Measurements from ENCODE around the gene STON1. TPM values are rescaled to one million over a fixed set of nuclear protein-coding genes. Genes with fewer than 3 reads are reported as not detected.
"Not testable (repeated sequence)": the region's sequence is repeated elsewhere in the genome, so short reads cannot be mapped to it uniquely, and the experiment has no call there.

Gene STON1
- total RNA-seq, 8 experiments from 2014 or later, result 3.3 to 70.9 (median 8.5) TPM

GRCh38 chr2:48614581-48614980 lies 84.6 kb downstream of the STON1 start:
- in situ Hi-C loops (cut with MboI; ENCODE audit: low pct_unique_long_range_greater_than_20kb in 2 of 9, low sequenced_read_pairs in 9 of 9, unreplicated experiment in 9 of 9), result loop anchor here in 2 of 9 experiments (25.0 kb wide), 3 partner anchors 123 to 1873 kb away; no protein-coding TSS in a partner anchor
- not testable (repeated sequence) for H3K27ac ChIP-seq; H3K4me3 ChIP-seq; H3K4me1 ChIP-seq (replicated peaks in 1 of 2); ATAC-seq (replicated peaks in 6 of 8)
- WGBS, 10 experiments, result no CpG with 5 or more reads among the region's 35 CpGs

GRCh38 chr2:48617618-48618017 lies 87.7 kb downstream of the STON1 start, which contains the start of gene GTF2A1L:
Gene GTF2A1L (plus strand): TSS chr2:48617856. CDS start chr2:48617875, 19 bp downstream.
- no peak within 1 kb of the TSS for H3K4me3 ChIP-seq
- no peak for ATAC-seq (replicated peaks in 6 of 8)
- WGBS, 10 experiments, result 65 to 100% (median 95%) methylated on average over 1 to 21 of the region's 26 CpGs
- H3K27ac ChIP-seq, result no peak within 1 kb of the TSS
- in situ Hi-C loops (cut with MboI; ENCODE audit: low pct_unique_long_range_greater_than_20kb in 2 of 9, low sequenced_read_pairs in 9 of 9, unreplicated experiment in 9 of 9), result loop anchor here in 2 of 9 experiments (25.0 kb wide), 3 partner anchors 120 to 1870 kb away; no protein-coding TSS in a partner anchor
- no peaks in the 10 kb centered on the region for H3K4me1 ChIP-seq (replicated peaks in 1 of 2)

GRCh38 chr2:48619526-48619925 lies 89.6 kb downstream of the STON1 start:
- 77 to 100% (median 93%) methylated on average over 1 to 2 of the region's 2 CpGs; no CpG with 5 or more reads in 4 of the 10 experiments for WGBS, 10 experiments
- H3K4me3 ChIP-seq, result no peak overlapping the region
- H3K4me1 ChIP-seq (replicated peaks in 1 of 2), result no peaks in the 10 kb centered on the region
- no peak for ATAC-seq (replicated peaks in 6 of 8)
- in situ Hi-C loops (cut with MboI; ENCODE audit: low pct_unique_long_range_greater_than_20kb in 2 of 9, low sequenced_read_pairs in 9 of 9, unreplicated experiment in 9 of 9), result loop anchor here in 2 of 9 experiments (25.0 kb wide), 3 partner anchors 118 to 1868 kb away; no protein-coding TSS in a partner anchor
- no peak overlapping the region for H3K27ac ChIP-seq

- 57 to 100% (median 96%) methylated on average over 1 to 5 of the region's 7 CpGs for WGBS, 10 experiments
- Histone ChIP-seq H3K27ac (no peak overlapping the region), H3K4me3 (no peak overlapping the region), H3K4me1 (replicated peaks in 1 of 2) (no peaks in the 10 kb centered on the region)
- ATAC-seq (replicated peaks in 6 of 8), result no peak
- in situ Hi-C loops (cut with MboI; ENCODE audit: low pct_unique_long_range_greater_than_20kb in 2 of 9, low sequenced_read_pairs in 9 of 9, unreplicated experiment in 9 of 9), result loop anchor here in 2 of 9 experiments (25.0 kb wide), 3 partner anchors 117 to 1867 kb away; no protein-coding TSS in a partner anchor
Observed at GRCh38 chr2:48620604-48621003, 90.7 kb downstream of the STON1 start.

GRCh38 chr2:48622691-48623090 lies 92.7 kb downstream of the STON1 start:
- ATAC-seq (replicated peaks in 6 of 8); H3K4me3 ChIP-seq; H3K27ac ChIP-seq; H3K4me1 ChIP-seq (replicated peaks in 1 of 2): not testable (repeated sequence)
- 60 to 100% (median 84%) methylated on average over 1 to 5 of the region's 5 CpGs; no CpG with 5 or more reads in 1 of the 10 experiments for WGBS, 10 experiments
- in situ Hi-C loops (cut with MboI; ENCODE audit: low pct_unique_long_range_greater_than_20kb in 2 of 9, low sequenced_read_pairs in 9 of 9, unreplicated experiment in 9 of 9), result loop anchor here in 2 of 9 experiments (25.0 kb wide), 3 partner anchors 115 to 1865 kb away; no protein-coding TSS in a partner anchor

- in situ Hi-C loops (cut with MboI; ENCODE audit: low pct_unique_long_range_greater_than_20kb in 2 of 9, low sequenced_read_pairs in 9 of 9, unreplicated experiment in 9 of 9), result loop anchor here in 2 of 9 experiments (25.0 kb wide), 3 partner anchors 113 to 1863 kb away; no protein-coding TSS in a partner anchor
- ATAC-seq (replicated peaks in 6 of 8), result no peak
- WGBS, 10 experiments, result 60 to 100% (median 88%) methylated on average over 1 to 2 of the region's 2 CpGs; no CpG with 5 or more reads in 1 of the 10 experiments
- Histone ChIP-seq H3K27ac (no peak overlapping the region), H3K4me1 (replicated peaks in 1 of 2) (no peaks in the 10 kb centered on the region), H3K4me3 (no peak overlapping the region)
Observed at GRCh38 chr2:48624696-48625095, 94.7 kb downstream of the STON1 start.

- H3K4me3 ChIP-seq, result no peak overlapping the region
- ATAC-seq (replicated peaks in 6 of 8), result no peak
- in situ Hi-C loops (cut with MboI; ENCODE audit: low pct_unique_long_range_greater_than_20kb in 2 of 9, low sequenced_read_pairs in 9 of 9, unreplicated experiment in 9 of 9), result no loop called here
Observed at GRCh38 chr2:48626047-48626446, 96.1 kb downstream of the STON1 start.

GRCh38 chr2:48633143-48633542 lies 103.2 kb downstream of the STON1 start:
- ATAC-seq (replicated peaks in 6 of 8), result no peak
- WGBS, 10 experiments, result 20 to 100% (median 75%) methylated on average over 1 to 5 of the region's 5 CpGs; no CpG with 5 or more reads in 3 of the 10 experiments
- in situ Hi-C loops (cut with MboI; ENCODE audit: low pct_unique_long_range_greater_than_20kb in 2 of 9, low sequenced_read_pairs in 9 of 9, unreplicated experiment in 9 of 9), result no loop called here
- no peak overlapping the region for H3K27ac ChIP-seq
- no peaks in the 10 kb centered on the region for H3K4me1 ChIP-seq (replicated peaks in 1 of 2)
- no peak overlapping the region for H3K4me3 ChIP-seq

More at GRCh38 chr2:48626047-48626446, 96.1 kb downstream of the STON1 start:
- Histone ChIP-seq H3K4me1 (replicated peaks in 1 of 2) (no peaks in the 10 kb centered on the region), H3K27ac (no peak overlapping the region)

GRCh38 chr2:48635786-48636185 lies 105.8 kb downstream of the STON1 start:
- WGBS, 10 experiments, result 0 to 100% (median 76%) methylated on average over 1 to 2 of the region's 2 CpGs; no CpG with 5 or more reads in 2 of the 10 experiments
- in situ Hi-C loops (cut with MboI; ENCODE audit: low pct_unique_long_range_greater_than_20kb in 2 of 9, low sequenced_read_pairs in 9 of 9, unreplicated experiment in 9 of 9), result no loop called here

GRCh38 chr2:48638261-48638660 lies 108.3 kb downstream of the STON1 start:
- WGBS, 10 experiments, result 0 to 80% (median 43%) methylated on average over 1 of the region's 1 CpG; no CpG with 5 or more reads in 1 of the 10 experiments
- Histone ChIP-seq H3K4me3 (no peak overlapping the region), H3K4me1 (replicated peaks in 1 of 2) (no peaks in the 10 kb centered on the region), H3K27ac (no peak overlapping the region)
- no peak for ATAC-seq (replicated peaks in 6 of 8)
- in situ Hi-C loops (cut with MboI; ENCODE audit: low pct_unique_long_range_greater_than_20kb in 2 of 9, low sequenced_read_pairs in 9 of 9, unreplicated experiment in 9 of 9), result no loop called here

More at GRCh38 chr2:48635786-48636185, 105.8 kb downstream of the STON1 start:
- ATAC-seq (replicated peaks in 6 of 8), result no peak
- H3K27ac ChIP-seq, result no peak overlapping the region
- H3K4me1 ChIP-seq (replicated peaks in 1 of 2), result no peaks in the 10 kb centered on the region
- no peak overlapping the region for H3K4me3 ChIP-seq

Other genes starting within 250 kb of the STON1 start
- 10 to 100 TPM; 15.8 to 32.1 (median 18.9) TPM for gene FOXN2, start 215.5 kb upstream of the STON1 start, total RNA-seq
- 10 to 100 TPM; 13.8 to 46.2 (median 22.9) TPM for gene PPP1R21, start 89.4 kb upstream of the STON1 start, total RNA-seq
- gene GTF2A1L, start 87.7 kb downstream of the STON1 start, total RNA-seq, result 10 to 100 TPM in 1 of 8 experiments, 1 to 10 TPM in 3, under 1 TPM in 4; 0.54 to 19.0 (median 0.99) TPM
- 1 to 10 TPM in 2 of 8 experiments, under 1 TPM in 5, not detected in 1; 0.27 to 2.8 (median 0.78) TPM for gene LHCGR, start 225.6 kb downstream of the STON1 start, total RNA-seq